ENCODE data around the gene OR4C6.

Gene OR4C6

DNA sequence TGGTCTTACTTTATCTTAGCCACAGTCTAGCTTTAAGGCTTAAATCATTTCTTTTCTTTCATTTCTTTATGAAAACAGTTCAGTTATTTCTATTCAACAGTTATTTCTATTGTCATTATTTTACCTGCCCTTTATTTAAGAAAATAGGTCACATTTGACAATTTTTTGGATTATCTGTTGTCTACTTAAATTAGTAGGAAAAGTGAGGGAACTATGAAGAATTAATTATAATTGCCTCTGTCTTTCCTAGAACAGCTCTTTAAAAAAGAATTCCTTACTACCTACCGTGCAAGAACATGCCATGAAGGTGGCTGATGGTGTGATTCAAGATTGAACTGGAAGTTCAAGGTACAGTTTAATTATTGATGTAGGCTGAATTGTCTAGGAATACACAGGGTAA is at the start of gene OR4C6:
Gene OR4C6 (plus strand): TSS at position 301 of the 400 bp plus-strand sequence. CDS start 2,966 bp downstream, outside the sequence.
- Histone ChIP-seq H3K4me3 (ENCODE audit: low read depth, low read length) (no peak within 1 kb of the TSS), H3K27me3 (ENCODE audit: insufficient read depth, low read depth, severe bottlenecking) (peaks cover 24% of the 10 kb centered on the region), H3K36me3 (no peaks in the 10 kb centered on the region), H3K9me3 (ENCODE audit: severe bottlenecking) (no peaks in the 10 kb centered on the region), H3K27ac (no peak within 1 kb of the TSS)
- no peak for DNase-seq
- TF ChIP-seq, protein P1, sequence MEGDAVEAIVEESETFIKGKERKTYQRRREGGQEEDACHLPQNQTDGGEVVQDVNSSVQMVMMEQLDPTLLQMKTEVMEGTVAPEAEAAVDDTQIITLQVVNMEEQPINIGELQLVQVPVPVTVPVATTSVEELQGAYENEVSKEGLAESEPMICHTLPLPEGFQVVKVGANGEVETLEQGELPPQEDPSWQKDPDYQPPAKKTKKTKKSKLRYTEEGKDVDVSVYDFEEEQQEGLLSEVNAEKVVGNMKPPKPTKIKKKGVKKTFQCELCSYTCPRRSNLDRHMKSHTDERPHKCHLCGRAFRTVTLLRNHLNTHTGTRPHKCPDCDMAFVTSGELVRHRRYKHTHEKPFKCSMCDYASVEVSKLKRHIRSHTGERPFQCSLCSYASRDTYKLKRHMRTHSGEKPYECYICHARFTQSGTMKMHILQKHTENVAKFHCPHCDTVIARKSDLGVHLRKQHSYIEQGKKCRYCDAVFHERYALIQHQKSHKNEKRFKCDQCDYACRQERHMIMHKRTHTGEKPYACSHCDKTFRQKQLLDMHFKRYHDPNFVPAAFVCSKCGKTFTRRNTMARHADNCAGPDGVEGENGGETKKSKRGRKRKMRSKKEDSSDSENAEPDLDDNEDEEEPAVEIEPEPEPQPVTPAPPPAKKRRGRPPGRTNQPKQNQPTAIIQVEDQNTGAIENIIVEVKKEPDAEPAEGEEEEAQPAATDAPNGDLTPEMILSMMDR (IDR thresholded peaks at IDR 0.05; ENCODE audit: low read depth, low read length), result no peak

- no peaks in the 10 kb centered on the region for H3K36me3 ChIP-seq
- H3K4me3 ChIP-seq (ENCODE audit: low read depth, low read length), result no peak overlapping the region
- peaks cover 3% of the 10 kb centered on the region for H3K27me3 ChIP-seq (ENCODE audit: insufficient read depth, low read depth, severe bottlenecking)
- no peak overlapping the region for H3K27ac ChIP-seq
- TF ChIP-seq, protein P1 (IDR thresholded peaks at IDR 0.05; ENCODE audit: low read depth, low read length), result no peak
- no peak for DNase-seq
- H3K9me3 ChIP-seq (ENCODE audit: severe bottlenecking), result no peaks in the 10 kb centered on the region
Measured at GRCh38 chr11:55624531-55624930, 37.5 kb upstream of the OR4C6 start.

GRCh38 chr11:55634813-55635212 is 27.2 kb upstream of the OR4C6 start, which contains the start of gene OR4P4:
OR4P4 (plus strand) TSS chr11:55635113.
- DNase-seq, result no peak
- TF ChIP-seq, protein P1 (IDR thresholded peaks at IDR 0.05; ENCODE audit: low read depth, low read length), result no peak
- Histone ChIP-seq H3K4me3 (ENCODE audit: low read depth, low read length) (no peak within 1 kb of the TSS), H3K27ac (no peak within 1 kb of the TSS), H3K36me3 (no peaks in the 10 kb centered on the region), H3K27me3 (ENCODE audit: insufficient read depth, low read depth, severe bottlenecking) (peaks cover 16% of the 10 kb centered on the region), H3K9me3 (ENCODE audit: severe bottlenecking) (no peaks in the 10 kb centered on the region)

DNA sequence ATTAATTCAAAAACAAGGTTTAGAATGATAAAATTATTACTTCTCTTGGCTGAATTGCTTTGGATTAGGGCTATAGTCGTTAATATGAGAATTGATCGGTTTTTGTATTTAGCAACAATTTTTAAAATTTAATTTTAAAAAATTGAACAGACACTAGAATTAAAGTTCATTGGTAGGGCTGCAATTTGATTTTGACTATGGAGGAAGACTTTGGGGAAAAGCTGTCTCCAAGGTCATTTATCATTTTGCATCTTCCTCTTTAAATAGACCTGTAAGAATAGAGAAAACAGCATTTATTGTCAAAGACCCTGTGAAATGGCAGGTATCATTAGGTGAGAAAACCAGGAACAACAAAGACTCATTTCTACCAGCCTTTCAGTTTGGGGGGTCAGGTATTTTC is 14.0 kb upstream of the OR4C6 start, which contains the start of gene OR4S2:
Gene OR4S2 (plus strand): TSS at position 301 of the 400 bp plus-strand sequence. CDS start 2,577 bp downstream, outside the sequence.
- DNase-seq, result no peak
- H3K27me3 ChIP-seq (ENCODE audit: insufficient read depth, low read depth, severe bottlenecking), result peaks cover 7% of the 10 kb centered on the region
- H3K4me3 ChIP-seq (ENCODE audit: low read depth, low read length), result no peak within 1 kb of the TSS
- H3K9me3 ChIP-seq (ENCODE audit: severe bottlenecking), result no peaks in the 10 kb centered on the region
- no peaks in the 10 kb centered on the region for H3K36me3 ChIP-seq
- H3K27ac ChIP-seq, result no peak within 1 kb of the TSS
- TF ChIP-seq, protein P1 (IDR thresholded peaks at IDR 0.05; ENCODE audit: low read depth, low read length), result no peak

- Histone ChIP-seq H3K27ac (no peak overlapping the region), H3K9me3 (ENCODE audit: severe bottlenecking) (no peaks in the 10 kb centered on the region), H3K27me3 (ENCODE audit: insufficient read depth, low read depth, severe bottlenecking) (peaks cover 32% of the 10 kb centered on the region), H3K36me3 (no peaks in the 10 kb centered on the region), H3K4me3 (ENCODE audit: low read depth, low read length) (no peak overlapping the region)
- no peak for DNase-seq
- TF ChIP-seq, protein P1 (IDR thresholded peaks at IDR 0.05; ENCODE audit: low read depth, low read length), result no peak
Measured at GRCh38 chr11:55652560-55652959, 9.4 kb upstream of the OR4C6 start.

DNA sequence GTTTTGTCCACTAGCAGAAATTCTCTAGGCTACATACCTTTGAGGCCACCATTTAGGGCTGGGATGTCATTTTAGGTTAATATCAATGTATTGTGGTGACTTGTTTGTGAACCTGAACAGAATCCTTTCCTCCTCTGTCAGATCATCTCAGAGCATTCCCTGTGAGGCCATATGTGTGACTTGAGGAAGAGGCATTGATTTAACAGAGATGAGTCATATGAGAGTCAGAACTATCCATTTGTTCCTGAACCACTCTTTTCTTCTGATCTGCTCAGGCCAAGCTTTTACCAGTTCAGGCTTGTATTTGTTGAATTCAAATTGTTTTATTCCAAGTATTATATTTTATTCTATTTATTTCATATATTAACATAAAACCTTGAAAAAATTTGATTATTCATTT is 6.9 kb upstream of the OR4C6 start:
- DNase-seq, result no peak
- Histone ChIP-seq H3K9me3 (ENCODE audit: severe bottlenecking) (no peaks in the 10 kb centered on the region), H3K27me3 (ENCODE audit: insufficient read depth, low read depth, severe bottlenecking) (peaks cover 44% of the 10 kb centered on the region), H3K36me3 (no peaks in the 10 kb centered on the region), H3K27ac (no peak overlapping the region), H3K4me3 (ENCODE audit: low read depth, low read length) (no peak overlapping the region)
- TF ChIP-seq, protein P1 (IDR thresholded peaks at IDR 0.05; ENCODE audit: low read depth, low read length), result no peak
